ENCODE data around the gene FAM131C.
"Not testable (repeated sequence)": the region's sequence is repeated elsewhere in the genome, so short reads cannot be mapped to it uniquely, and the experiment has no call there.

Gene FAM131C

DNA sequence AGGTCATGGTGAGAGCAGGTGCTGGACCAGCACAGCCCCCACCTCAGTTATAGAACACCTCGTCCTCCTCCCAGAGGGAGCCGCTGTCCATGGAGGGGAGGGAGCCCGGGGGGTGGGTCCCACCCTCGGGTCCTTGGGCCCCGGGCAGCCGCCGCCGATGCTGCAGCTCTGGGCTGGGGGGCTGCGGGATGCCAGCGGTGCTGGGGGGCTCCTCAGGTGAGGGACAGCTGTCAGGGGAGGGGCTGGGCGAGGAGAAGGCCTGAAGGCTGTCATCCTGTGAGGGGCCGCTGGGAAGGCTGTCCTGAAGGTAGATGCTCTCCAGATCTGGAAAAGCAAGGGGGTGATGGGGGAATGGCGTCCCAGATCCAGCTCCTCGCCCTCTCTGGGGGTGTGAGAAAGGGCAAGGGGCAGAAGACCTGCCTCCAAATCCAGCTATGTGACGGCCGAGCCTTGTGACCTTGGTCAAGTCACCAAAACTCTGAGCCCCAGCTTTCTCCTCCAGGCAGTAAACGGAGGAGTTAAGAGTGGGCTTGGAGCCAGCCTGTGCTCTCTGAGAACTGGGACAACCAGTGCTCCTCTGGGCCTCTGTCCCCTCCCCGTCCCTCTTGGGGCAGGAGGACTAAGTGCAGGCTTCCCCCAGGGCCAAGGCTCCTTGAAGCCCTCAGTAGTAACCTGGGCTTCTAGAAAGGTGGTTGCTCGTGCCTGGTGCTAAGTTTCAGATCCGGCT is 14.9 kb downstream of the FAM131C start:
- not testable (repeated sequence) for DNase-seq (ENCODE audit: low read depth)

DNA sequence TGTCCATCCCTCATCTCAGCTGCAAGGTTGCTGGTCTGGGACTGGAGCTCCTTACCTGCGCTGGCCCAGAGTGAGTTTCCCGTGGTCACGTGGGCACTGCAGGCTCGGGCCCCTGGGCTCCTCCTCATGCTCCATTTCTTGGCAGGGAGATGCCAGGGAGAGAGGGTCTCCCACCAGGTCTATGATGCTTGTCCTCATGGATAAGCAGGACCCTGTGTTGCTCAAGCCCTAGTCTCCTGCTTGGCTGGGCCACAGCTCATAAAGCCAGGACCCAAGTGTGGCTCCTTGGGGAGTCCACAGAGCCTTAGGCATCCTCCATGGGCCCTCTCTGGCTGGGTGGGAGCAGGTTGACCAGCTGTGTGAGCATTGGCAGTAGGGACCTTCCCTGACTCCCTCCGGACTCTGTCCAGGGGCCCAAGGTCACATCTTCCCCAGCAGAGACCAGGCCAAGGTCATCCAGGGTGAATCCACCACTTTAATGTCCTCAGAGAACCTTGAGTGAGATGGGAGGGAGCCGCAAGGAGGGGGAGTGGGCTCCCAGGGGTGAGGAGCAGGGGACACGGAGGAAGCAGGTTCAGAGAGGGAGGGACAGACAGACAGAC is 16.0 kb downstream of the FAM131C start:
- not testable (repeated sequence) for DNase-seq (ENCODE audit: low read depth)

DNA sequence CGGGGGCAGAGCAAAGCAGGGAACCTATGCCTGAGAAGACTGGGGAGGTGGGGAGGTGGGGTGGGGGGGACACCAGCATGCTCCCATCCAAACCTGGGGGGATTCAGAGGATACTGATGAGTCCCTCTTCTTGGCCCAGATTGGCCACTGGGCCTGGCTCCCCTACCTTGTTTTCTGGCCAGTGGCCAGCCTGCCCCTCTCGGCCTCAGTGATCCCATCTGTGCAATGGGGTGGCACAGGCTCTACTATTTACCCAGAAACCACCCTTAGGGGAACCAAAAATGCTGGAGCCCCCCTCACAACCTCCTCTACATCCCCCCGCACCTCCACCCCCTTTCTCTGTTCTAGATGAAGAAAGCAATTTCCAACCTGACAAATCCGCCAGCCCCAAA is 16.9 kb downstream of the FAM131C start:
- not testable (repeated sequence) for DNase-seq (ENCODE audit: low read depth)

DNA sequence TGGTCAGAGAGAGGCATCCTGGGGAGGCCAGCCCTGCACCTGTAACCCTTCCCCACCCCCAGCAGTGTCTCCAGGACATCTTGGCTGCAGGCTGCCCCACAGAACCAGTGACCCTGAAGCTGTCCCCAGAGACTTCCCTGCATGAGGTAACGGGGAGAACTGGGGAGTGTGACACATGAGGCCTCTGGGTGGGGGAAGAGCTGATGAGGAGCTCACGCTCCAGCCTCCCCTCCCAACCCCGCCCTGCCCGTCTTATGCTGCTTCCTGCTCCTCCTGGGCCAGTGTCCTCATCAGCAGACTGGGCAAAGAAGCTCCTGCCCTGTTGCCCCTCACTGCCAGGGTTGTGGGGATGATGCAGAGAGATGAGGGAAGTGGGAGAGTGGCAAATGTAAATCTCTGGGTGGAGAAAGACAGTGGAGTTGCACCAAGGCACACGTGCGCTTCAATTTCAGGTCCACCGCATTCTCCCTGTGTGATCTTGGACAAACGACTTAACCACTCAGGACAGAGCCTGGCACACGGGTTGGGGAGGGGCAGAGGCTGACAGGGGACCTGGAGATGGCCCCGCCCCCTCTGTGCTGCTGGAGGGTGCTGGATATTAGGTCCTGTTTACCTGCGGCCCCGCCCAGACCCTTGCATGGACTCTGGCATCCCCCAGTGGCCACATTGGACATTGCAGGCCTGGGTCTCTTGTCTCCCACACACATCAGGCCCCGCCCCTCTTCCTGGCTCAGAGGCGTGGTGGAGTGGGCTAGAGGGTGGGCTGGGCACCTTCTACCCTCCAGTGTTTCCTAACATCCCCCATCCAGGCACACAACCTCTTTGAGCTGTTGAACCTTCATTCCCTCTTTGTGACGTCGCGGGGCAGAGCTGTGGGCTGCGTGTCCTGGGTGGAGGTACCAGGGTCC is 17.6 kb downstream of the FAM131C start:
- peak; percentile 32 for DNase-seq (ENCODE audit: low read depth)

DNA sequence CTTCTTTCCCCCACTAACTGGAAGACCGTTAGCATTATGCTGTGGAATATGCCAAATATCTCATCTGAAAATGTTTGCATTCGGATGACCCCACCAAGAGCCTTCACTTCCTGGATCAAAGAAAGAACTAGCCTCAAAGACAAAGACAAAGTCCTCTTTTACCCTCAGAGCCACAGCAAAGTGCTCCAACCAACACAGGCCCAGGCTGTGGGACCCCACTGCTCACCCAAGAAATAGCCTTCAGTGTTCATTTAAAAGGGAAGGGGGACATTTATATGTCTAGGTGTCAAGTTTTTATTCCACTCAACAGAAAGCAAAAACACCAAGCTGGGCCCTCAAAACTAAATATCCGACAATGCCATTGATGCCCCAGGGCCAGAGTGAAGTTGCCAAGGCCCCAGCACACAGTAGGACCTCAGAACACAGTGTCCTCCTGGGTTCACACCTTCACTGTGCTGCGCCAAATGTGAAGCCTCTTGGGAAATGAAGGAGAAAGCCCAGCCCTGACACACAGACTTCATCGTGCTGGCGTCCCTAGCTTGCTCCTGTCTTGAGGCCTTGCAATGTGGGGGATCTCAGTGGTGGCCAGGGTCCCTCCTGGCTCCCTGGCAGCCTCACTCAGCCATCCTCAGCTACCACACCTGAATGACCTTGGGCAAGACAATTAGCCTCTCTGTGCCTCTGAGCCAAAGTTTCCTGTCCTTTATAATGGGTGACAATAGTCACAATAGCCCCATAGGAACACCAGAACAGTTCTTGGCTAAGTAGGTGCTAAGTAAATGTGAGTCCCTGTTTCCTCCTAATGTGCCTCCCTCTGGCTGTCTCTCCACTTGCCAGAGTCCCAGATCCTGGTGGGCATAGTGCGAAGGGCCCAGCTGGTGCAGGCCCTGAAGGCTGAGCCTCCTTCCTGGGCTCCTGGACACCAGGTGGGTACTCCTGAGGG is 18.6 kb downstream of the FAM131C start:
- no peak for DNase-seq (ENCODE audit: low read depth)

DNA sequence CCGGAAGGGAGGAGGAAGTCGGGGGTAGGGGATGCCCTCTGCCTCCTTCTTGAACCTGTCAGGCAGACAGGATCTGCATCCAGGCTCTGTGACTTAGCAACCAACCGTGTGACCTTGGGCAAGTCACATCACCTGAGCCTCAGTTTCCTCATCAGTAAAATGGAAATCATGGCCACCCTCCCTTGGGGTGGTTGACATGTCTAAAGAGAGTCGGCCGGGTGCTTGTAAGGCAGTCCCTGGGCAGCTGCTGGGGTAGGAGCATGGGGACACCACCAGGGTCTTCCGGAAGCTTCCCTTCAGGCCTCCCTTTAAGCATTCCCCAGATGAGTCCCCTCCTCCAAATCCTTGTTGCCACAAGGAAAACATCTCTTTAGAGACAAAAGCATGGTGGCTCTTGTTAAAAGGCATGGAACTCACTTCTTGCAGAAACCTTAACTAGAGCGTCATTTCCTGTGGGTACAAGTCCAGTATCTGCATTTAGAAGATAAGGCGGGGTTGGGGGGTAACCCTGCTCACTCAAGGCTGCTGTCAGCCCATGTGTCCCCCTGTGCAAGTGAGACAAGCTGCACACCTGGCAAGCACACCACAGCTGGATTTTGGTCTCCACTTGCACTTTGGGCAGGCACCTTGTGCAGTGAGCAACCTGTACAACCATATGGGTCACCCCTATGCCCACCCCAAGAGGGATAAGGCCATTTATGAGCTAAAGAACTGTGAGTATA is 19.5 kb downstream of the FAM131C start:
- no peak for DNase-seq (ENCODE audit: low read depth)

DNA sequence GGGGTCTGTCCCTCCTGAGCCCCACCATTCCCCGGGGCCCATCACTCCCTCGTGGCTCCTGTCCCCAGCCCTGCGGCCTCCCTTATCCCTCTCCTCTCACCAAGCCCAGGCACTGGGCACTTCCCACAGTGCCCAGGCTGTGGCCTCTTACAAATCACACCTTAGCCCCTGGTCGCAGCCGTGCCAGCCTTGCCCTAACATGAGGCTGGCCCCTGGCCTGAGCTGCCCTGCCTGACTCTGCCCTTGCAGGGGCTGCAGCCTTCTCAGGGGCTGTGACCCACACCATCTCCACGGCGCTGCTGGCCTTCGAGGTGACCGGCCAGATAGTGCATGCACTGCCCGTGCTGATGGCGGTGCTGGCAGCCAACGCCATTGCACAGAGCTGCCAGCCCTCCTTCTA is 21.5 kb downstream of the FAM131C start:
- DNase-seq (ENCODE audit: low read depth): not testable (repeated sequence)

DNA sequence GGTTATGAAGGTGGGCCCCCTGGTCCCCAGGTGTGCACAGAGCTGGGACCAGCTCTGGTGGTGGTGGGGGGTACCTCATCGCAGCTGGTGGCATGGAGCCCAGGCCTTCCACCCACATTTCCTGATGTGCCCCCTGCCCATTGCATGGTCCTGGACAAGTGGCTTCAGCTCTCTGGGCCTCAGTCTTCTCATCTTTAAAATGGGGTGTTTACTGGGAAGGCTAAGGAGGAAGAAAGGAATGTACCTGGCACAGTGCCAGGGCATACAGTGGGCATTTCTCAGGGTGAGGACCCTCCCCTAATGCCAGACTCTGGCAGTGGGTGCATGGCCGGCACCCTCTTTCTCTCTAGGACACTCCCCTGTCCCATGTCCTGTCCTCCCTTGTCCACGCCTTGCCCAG is 22.4 kb downstream of the FAM131C start:
- DNase-seq (ENCODE audit: low read depth): no peak

DNA sequence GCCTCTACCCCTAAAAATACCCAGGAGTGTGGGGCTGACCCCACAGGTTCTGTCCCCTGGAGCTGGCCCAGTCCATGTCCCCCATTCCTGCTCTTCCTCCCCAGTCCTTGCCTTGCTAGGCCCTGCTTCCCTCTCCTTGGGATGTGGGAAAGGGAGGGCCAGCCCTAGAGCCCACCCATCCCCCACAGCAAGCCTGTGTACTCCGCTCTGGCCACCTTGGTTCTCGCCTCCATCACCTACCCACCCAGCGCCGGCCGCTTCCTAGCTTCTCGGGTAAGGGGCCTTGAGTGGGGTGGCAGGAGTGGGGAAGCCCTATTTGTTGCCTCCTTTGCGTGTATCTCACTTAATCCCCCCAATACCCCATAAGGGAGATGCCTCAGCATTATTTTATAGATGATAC is 23.1 kb downstream of the FAM131C start:
- DNase-seq (ENCODE audit: low read depth): no peak

DNA sequence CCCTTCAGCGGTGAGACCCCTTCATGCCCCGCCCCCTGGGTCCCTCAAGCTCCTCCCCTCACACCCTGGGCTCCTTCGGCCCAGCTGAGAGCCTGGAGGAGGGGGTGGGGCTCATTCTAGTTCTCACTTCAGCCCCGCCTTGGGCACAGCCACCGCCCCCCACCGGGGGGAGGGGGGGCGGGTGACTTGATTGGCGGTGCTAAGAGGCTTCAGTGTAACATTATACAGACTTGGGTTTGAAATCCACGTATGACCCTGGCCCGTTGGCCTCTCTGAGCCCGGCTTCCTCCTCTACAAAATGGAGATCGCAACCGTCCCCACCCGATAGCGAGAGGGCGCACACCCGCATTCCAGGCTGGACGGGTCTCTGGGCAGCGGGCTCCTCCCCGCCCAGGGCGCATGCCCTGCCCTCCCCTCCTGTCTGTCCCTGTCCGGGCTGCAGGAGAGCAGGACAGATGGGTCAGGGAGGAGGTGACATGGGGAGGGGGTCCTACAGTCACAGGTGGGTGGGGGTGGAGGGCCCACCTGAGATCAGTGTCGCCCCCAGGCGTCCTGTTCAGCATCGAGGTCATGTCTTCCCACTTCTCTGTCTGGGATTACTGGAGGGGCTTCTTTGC is 24.8 kb downstream of the FAM131C start:
- DNase-seq (ENCODE audit: low read depth): no peak

DNA sequence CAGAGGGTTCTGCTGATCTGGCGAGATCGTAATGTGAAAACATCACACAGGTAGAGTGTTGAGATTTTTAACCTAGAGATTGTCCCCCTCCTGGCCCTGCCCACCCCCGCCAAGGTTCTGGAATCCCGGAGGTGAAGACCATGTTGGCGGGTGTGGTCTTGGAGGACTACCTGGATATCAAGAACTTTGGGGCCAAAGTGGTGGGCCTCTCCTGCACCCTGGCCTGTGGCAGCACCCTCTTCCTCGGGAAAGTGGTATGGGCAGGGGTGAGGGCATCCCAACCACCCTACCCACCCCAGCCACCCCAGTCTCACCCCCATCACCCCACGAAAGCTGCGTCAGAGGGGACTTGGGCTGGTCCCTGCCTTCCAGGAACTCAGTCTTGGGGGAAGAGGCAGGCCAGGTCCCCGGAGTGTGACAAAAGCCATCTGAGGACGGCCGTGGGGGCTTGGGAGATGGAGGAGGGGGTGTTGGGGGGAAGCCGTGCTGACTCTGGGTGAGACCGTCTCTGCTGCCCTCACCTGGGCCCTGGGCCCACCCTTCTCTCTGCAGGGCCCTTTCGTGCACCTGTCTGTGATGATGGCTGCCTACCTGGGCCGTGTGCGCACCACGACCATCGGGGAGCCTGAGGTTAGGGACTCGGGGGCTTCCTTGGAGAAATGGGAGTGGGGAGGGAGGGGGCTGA is 25.5 kb downstream of the FAM131C start:
- DNase-seq (ENCODE audit: low read depth): no peak

DNA sequence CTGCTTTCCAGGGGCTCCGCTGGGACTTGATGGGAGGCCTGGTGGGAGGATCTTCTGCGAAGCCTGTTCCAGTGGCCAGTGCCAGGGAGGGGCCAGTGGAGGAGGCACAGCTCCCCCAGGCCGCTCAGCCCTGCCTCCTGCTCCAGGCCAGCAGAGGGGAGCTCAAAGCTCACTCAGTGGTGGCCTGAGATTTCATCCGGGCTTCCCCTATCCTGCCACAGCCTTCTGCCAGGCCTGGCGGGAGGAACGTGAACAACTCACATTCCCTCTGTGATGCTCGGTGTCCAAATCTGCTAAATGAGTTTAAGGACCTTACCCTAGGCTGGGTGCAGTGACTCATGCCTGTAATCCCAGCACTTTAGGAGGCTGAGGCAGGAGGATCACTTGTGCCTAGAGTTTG is 26.6 kb downstream of the FAM131C start:
- DNase-seq (ENCODE audit: low read depth): no peak

DNA sequence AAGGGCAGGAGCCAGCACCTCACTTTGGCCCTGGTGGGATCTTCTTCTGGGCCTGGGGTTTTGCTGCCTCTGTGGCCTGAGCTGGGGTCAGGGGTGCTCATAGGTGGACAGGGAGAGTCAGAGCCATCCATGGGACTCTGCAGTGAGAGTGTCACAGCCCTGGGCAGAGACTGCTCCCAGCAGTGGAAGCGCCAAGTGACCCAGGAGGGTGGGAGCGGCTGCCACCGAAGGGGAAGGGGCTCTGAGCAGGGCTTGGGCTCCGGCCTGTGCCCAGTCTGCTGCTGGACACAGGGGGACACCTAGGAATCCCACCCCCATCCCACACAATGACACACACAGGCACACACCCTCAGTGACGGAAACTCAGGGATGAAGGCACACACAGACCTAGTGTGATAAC is 29.5 kb downstream of the FAM131C start:
- DNase-seq (ENCODE audit: low read depth): no peak

DNA sequence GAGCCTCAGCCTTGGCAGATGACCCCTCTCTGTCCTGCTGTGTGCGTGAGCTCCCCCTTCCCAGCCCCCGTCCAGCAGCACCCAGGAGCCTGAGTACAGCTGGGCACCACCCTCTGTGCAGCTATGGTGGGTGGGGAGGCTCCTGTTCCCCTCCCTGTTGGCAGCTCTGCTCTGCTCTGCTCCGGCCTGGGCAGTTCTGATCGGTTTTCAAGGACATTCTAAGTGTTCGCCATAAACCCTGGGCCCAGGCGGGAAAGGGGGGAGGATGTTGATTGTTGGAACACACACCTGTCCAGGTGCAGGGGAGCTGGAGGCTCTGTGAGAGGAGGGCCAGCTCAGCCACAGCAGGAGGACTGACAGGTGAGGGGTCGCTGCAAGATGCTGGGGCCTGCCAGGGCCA is 29.9 kb downstream of the FAM131C start, which contains the start of gene CLCNKB:
CLCNKB (plus strand) TSS at position 262 of the 400 bp plus-strand sequence. CDS start 711 bp downstream, outside the sequence.
- DNase-seq (ENCODE audit: low read depth): no peak

DNA sequence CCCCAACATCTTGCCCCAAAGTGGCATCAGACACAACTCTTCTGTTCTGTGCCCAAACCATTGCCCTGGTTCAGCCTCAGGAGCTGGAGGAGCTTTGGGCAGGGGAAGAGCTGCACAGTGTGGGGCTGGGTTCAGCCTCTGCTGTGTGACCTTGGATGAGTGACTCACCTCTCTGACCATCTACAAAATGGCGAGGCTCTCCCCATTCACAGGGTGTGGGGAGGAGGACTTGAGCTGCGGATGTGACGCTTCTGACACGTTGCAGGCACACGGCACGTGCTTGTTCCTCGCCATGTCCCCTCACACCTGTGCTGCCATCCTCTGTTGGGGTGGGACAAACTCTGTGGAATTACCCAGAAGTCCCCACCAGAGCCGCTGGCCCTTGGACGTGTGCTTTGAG is 30.8 kb downstream of the FAM131C start:
- not testable (repeated sequence) for DNase-seq (ENCODE audit: low read depth)

DNA sequence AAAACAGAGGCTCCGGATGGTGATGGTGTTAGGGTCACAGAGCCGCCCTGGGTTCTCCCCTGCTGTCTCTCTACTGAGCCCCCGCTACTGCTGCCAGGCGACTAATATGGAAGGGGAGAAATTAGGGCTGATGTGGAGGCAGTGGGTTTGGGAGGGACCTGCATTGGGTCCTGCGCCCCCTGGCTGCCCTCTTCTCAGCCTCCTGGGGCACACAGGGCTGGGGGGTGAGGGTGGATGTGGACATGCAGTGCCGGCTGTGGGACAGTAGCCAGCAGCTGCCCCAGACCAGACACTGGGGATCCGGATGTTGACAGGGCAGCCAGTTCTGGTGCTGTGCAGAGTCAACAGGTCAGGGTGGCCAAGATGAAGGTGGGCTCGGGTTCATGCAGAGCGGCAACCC is 31.4 kb downstream of the FAM131C start:
- DNase-seq (ENCODE audit: low read depth): no peak

DNA sequence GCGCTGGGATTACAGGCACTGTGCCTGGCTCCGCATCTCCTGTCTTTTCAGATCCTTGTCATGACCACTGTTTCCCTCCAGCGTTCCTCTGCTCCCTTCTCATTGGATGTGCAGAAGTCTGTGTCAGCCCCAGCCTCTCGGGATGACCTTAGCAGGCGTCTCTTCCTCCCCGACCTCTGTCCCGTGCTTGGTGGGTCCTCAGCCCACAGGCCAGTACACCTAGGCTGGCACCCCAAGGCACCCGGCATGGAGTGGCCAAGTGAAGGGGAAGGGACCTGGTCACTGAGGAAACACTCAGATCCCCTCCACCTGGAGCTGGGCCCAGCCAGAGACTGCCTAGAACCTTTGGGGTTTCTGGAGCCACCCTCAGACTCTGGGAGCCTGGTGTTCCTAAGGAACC is 32.3 kb downstream of the FAM131C start:
- DNase-seq (ENCODE audit: low read depth): no peak

DNA sequence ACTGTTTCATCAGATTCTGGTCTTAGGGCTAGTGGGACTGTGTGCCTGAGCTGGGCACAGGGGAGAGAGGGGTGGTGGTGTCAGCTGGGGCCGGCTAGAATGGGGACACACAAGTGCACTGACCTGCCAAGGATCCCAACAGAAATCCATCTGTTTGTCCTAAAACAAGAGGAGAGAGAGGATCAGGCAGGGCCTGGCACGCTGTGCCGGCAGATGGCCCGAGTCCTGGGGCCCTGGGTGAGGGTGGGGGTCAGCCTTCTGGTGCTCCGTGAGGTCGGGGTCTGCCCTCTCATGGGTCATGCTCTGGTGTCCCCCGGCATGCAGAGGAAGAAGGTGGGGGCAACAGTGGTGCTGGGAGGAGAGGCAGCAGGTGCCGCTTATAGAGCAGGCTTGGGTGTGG is 33.6 kb downstream of the FAM131C start:
- DNase-seq (ENCODE audit: low read depth): not testable (repeated sequence)

DNA sequence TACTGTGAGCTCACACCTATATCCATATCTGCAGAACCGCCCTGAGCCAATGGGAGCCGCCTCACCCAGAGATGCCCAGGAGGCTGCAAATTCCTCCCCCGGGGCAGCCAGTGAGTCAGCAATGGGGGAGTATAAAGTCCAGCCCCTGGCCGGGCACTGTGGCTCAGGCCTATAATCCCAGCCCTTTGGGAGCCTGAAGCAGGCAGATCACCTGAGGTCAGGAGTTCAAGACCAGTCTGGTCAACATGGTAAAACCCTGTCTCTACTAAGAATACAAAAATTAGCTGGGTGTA is 34.9 kb downstream of the FAM131C start:
- no peak for DNase-seq (ENCODE audit: low read depth)

DNA sequence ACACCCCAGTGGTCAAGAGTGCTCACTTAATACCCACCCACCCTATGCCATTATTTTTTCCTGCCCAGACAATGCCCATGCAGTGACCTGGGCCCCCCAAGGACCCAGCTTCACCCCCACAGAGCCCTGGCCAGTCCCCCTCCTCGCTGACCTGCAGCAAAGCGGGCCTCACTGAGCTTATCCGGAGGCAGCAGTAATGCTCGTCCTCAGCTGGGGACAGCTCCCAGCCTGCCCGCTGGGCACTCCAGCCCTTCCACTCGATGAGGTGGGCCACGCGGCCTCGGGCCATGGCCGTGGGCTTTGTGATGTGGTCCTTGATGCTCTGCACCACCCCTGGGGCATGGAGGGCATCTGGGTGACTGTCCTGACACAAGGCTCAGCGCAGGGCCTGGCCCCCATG is 37.0 kb downstream of the FAM131C start:
- not testable (repeated sequence) for DNase-seq (ENCODE audit: low read depth)

All from stromal cell of bone marrow (primary cell).